C4-2B (cell line): ENCODE measurements around the gene RHBG.

ENCODE experiments used
- H3K27ac ChIP-seq: fragments of 450-650 bp; 2 replicates; pipeline ENCODE4 v1.5.1; 2017
- ZFX ChIP-seq: fragments of 450-650 bp; IDR thresholded peaks from 2 replicates; pipeline ENCODE4 v1.6.1; 2017
- TF ChIP-seq, protein P1 (sequence below): fragments of 450-650 bp; conservative IDR thresholded peaks from 2 replicates; pipeline ENCODE4 v1.5.1; 2017; ENCODE audit warnings: mild to moderate bottlenecking

RHBG gene

GRCh38 chr1:156373546-156373945, 4.5 kb downstream of the RHBG start:
- TF ChIP-seq ZFX = no peak
- TF ChIP-seq, protein P1, sequence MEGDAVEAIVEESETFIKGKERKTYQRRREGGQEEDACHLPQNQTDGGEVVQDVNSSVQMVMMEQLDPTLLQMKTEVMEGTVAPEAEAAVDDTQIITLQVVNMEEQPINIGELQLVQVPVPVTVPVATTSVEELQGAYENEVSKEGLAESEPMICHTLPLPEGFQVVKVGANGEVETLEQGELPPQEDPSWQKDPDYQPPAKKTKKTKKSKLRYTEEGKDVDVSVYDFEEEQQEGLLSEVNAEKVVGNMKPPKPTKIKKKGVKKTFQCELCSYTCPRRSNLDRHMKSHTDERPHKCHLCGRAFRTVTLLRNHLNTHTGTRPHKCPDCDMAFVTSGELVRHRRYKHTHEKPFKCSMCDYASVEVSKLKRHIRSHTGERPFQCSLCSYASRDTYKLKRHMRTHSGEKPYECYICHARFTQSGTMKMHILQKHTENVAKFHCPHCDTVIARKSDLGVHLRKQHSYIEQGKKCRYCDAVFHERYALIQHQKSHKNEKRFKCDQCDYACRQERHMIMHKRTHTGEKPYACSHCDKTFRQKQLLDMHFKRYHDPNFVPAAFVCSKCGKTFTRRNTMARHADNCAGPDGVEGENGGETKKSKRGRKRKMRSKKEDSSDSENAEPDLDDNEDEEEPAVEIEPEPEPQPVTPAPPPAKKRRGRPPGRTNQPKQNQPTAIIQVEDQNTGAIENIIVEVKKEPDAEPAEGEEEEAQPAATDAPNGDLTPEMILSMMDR = no peak
- no peak overlapping the region for H3K27ac ChIP-seq

GRCh38 chr1:156376146-156376545, 7.1 kb downstream of the RHBG start:
- TF ChIP-seq, protein P1 = no peak
- no peak for TF ChIP-seq ZFX
- no peak overlapping the region for H3K27ac ChIP-seq

DNA sequence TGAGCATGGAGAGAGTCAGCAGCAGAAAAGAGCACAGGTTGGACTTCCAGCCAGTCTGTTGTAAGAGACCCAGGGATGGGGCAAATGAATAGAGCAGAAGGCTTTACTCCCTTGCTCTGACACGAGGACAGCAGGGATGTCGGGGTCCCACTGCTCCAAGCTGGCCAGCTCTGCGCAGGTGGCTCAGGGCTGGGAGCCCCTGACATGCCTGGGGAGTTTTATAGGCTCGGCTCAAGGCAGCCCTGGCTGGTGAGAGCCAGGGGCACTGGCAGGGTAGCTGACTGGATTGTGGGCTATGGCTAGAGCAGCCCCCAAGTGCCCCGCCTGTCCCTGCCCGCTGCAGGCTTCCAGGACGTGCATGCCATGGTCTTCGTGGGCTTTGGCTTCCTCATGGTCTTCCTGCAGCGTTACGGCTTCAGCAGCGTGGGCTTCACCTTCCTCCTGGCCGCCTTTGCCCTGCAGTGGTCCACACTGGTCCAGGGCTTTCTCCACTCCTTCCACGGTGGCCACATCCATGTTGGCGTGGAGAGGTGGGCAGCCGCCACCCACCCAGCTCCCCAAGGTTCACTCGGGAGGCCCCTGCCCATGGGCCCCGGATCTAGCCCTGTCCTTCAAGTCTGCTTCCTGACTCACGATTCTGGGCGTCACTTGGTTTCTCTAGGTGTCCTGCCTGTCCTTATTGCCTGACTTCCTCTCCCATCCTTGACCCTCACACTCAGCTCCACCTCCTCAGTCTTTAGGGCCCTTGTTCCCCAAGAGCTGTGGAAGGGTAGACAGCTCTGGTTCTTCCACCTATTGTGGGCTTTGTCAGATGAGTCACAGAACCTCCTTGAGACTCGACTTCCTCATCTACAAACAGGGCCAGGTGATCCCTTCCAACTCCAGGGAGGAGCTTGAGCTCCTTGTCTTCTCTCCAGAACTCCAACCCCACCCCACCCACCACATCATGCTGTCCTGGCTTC, 8.2 kb downstream of the RHBG start:
- H3K27ac ChIP-seq = no peak overlapping the region

DNA sequence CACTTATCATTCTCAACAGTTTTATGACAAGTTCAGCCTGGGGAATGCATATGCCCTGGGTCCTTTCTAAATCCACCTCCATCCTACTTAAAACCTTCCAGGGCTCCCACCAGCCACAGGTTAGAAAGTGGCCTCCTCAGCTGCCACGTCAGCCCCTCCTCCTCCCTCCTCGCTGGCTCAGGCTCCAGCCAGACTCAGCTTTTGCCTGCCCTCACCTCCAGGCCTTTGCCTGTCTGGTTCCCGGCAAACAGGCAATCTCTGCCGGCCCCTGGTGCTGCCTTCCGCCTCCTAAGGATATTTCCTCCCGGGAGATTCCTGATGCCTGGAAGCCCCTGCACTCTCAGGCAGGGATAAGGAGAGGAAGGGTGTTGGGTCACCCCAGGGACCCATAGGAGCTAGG, 9.5 kb downstream of the RHBG start:
- TF ChIP-seq, protein P1 = no peak
- no peak for TF ChIP-seq ZFX
- no peak overlapping the region for H3K27ac ChIP-seq

More for the DNA sequence above, 8.2 kb downstream of the RHBG start:
- TF ChIP-seq, protein P1 = no peak
- TF ChIP-seq ZFX = no peak

GRCh38 chr1:156379420-156380165, 10.6 kb downstream of the RHBG start:
- TF ChIP-seq, protein P1 = no peak
- no peak for TF ChIP-seq ZFX
- no peak overlapping the region for H3K27ac ChIP-seq

DNA sequence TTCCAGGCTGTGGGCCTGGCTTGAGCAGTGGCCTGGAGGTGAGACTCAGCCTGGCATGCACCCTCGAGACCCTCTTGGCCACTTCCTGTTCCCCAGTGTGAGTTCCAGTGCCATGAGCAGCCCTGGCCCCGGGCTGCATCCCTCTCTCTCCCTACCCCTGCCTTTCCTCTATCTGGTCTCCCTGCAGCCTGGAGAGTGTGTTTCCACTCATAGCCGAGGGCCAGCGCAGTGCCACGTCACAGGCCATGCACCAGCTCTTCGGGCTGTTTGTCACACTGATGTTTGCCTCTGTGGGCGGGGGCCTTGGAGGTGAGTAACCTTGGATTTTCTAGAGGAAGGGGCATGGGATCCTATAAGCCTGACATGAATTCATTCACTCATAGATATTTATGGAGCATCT, 13.6 kb downstream of the RHBG start:
- H3K27ac ChIP-seq = no peak overlapping the region
- TF ChIP-seq, protein P1 = no peak
- TF ChIP-seq ZFX = no peak

GRCh38 chr1:156383023-156383422, 14.0 kb downstream of the RHBG start:
- no peak for TF ChIP-seq ZFX
- TF ChIP-seq, protein P1 = peak; percentile 91
- H3K27ac ChIP-seq = no peak overlapping the region
